Measurements from ENCODE around the gene ASTN2. TPM values are rescaled to one million over a fixed set of nuclear protein-coding genes. Genes with fewer than 3 reads are reported as not detected.

ASTN2 gene
- total RNA-seq, 4 donors from 2014 or later = 0.94 to 5.6 (median 3.7) TPM

DNA sequence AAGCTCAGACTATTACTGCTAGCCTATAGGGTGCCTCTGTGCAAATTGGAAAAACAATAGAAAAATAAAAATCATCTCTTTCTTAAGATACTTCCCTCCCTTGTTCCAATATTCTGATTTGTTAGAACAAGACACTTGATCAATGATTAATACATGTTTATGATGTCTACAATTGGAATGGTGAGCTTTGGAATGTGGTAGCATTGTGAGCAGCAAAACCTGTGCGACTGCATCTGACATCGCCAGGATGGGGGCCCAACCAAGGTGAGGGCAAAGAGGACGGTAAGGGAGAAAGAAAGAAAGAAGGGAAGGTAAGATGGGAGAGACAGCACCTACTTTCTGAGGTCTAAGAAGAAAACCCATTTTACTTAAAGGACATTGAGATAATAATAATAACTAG lies 910.8 kb downstream of the ASTN2 start:
- DNase-seq = no peak
- Histone ChIP-seq H3K27ac (no peak overlapping the region), H3K9me3 (no peaks in the 10 kb centered on the region), H3K4me1 (no peaks in the 10 kb centered on the region), H3K36me3 (no peaks in the 10 kb centered on the region), H3K27me3 (no peaks in the 10 kb centered on the region), H3K4me3 (replicated peaks in 1 of 3) (no peak overlapping the region)
- no peak for TF ChIP-seq POLR2A (IDR thresholded peaks at IDR 0.05)
- TF ChIP-seq, protein P1, sequence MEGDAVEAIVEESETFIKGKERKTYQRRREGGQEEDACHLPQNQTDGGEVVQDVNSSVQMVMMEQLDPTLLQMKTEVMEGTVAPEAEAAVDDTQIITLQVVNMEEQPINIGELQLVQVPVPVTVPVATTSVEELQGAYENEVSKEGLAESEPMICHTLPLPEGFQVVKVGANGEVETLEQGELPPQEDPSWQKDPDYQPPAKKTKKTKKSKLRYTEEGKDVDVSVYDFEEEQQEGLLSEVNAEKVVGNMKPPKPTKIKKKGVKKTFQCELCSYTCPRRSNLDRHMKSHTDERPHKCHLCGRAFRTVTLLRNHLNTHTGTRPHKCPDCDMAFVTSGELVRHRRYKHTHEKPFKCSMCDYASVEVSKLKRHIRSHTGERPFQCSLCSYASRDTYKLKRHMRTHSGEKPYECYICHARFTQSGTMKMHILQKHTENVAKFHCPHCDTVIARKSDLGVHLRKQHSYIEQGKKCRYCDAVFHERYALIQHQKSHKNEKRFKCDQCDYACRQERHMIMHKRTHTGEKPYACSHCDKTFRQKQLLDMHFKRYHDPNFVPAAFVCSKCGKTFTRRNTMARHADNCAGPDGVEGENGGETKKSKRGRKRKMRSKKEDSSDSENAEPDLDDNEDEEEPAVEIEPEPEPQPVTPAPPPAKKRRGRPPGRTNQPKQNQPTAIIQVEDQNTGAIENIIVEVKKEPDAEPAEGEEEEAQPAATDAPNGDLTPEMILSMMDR (IDR thresholded peaks at IDR 0.05) = no peak
- intact Hi-C loops (cut with DNase I) = no loop called here
- 83 to 90% methylated on average over 3 of the region's 3 CpGs for WGBS, 2 donors

DNA sequence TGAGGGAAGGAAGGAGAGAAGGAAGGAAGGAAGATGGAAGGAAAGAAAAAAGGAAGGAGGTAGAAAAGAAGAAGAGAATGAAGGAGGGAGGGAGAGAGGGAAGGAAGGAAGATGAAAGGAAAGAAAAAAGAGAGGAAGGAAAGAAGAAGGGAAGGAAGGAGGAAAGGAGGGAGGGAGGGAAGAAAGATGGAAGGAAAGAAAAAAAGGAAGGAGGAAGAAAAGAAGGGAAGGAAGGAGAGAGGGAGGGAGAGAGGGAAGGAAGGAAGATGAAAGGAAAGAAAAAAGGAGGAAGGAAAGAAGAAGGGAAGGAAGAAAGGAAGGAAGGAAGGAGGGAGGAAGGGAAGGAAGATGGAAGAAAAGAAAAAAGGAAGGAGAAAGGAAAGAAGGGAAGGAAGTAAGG lies 912.1 kb downstream of the ASTN2 start:
- intact Hi-C loops (cut with DNase I) = no loop called here
- H3K36me3 ChIP-seq = no peaks in the 10 kb centered on the region

DNA sequence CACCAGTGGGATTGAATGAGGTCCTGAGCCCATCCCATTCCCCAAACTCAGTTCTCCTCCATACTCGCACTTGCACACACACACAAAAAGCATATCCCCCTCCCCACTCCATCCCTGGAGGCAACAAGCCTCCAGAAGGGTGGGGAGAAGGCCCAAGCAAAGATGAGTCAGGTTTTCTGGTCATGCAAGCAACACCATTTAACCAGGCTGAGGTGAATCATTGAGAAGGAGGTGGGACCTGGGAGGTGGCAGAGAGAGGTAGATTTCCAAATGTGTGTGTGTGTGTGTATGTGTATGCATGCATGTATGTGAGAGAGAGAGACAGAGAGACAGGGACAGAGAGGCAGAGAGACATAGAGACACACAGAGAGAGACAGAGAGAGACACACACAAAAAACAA lies 913.0 kb downstream of the ASTN2 start:
- no peak for DNase-seq
- no peak for TF ChIP-seq POLR2A (IDR thresholded peaks at IDR 0.05)
- TF ChIP-seq, protein P1 (IDR thresholded peaks at IDR 0.05) = no peak
- Histone ChIP-seq H3K9me3 (no peaks in the 10 kb centered on the region), H3K4me3 (replicated peaks in 1 of 3) (no peak overlapping the region), H3K27ac (no peak overlapping the region), H3K27me3 (no peaks in the 10 kb centered on the region), H3K36me3 (no peaks in the 10 kb centered on the region), H3K4me1 (no peaks in the 10 kb centered on the region)
- intact Hi-C loops (cut with DNase I) = no loop called here
- WGBS, 2 donors = 70 to 90% methylated on average over 1 of the region's 1 CpG

More for the DNA sequence above, 912.1 kb downstream of the ASTN2 start:
- DNase-seq = no peak
- Histone ChIP-seq H3K27me3 (no peaks in the 10 kb centered on the region), H3K27ac (no peak overlapping the region), H3K4me3 (replicated peaks in 1 of 3) (no peak overlapping the region), H3K4me1 (no peaks in the 10 kb centered on the region), H3K9me3 (no peaks in the 10 kb centered on the region)
- TF ChIP-seq POLR2A (IDR thresholded peaks at IDR 0.05) = no peak
- TF ChIP-seq, protein P1 (IDR thresholded peaks at IDR 0.05) = no peak

DNA sequence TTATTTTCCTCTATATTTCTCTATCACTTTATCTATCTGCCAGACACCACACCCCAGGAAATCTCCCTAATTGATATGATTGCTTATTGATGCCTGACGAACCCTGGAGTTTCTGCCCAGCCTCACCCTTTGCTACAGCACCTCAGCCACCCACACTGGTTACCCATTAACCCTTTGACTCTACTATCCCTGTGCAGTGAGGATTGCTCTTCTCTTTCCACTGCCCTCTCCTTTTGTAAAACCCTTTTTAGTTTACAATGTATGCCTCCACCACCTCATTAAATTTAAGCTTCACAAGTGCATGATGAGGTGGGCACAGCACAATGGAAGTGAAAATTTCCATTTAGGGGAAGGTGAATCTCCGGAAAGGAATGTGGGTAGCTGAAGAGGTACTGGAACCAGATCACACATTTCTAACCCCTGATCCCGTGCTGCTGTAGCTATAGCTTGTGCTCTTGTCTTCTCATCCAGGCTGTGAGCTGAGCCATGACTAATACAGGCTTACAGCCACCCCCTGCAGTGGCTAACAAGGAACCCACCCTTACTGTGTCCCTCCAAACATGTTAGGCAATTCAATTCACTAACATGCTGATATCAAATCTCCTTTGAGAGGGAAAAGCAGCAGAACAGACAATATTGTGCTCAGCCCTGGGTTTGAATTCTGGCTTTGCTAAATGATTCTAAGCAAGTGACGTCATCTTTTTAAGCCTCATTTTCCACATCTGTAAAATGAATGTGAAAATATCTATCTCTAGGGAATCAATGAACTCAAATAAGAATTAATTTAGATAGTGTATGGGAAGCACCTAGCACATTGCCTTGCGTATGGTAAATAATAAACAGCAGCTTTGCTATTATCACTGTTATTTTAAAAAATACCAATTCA lies 914.6 kb downstream of the ASTN2 start:
- no peak overlapping the region for H3K4me3 ChIP-seq (replicated peaks in 1 of 3)
- TF ChIP-seq, protein P1 (IDR thresholded peaks at IDR 0.05) = no peak
- no peak for TF ChIP-seq POLR2A (IDR thresholded peaks at IDR 0.05)
- no peak for DNase-seq
- H3K27ac ChIP-seq = no peak overlapping the region
- no peaks in the 10 kb centered on the region for H3K9me3 ChIP-seq
- no peaks in the 10 kb centered on the region for H3K27me3 ChIP-seq
- no peaks in the 10 kb centered on the region for H3K4me1 ChIP-seq
- WGBS, 2 donors = 61 to 68% methylated on average over 5 of the region's 5 CpGs
- H3K36me3 ChIP-seq = no peaks in the 10 kb centered on the region
- intact Hi-C loops (cut with DNase I) = loop anchor here (10.0 kb wide), 1 partner anchor 335 kb away; no protein-coding TSS in a partner anchor

DNA sequence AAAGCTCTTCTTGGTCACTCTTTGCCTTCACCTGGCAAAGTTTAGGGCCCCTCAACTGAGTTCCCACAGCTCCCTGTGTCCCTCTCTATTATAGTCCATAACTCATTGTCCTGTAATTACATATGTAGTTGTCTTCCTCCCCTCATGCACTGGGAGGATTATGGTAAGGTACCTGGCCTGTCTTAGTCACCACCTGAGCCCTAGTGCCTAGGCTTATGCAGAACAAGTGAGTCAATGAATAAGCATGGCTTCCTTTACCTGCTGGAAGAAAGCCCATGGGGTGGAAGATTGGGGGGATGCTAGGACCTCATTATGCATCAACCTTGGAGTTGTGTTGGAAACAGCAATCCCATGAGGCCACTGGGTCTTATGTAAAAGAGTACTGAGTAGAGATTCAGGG lies 915.4 kb downstream of the ASTN2 start:
- H3K4me1 ChIP-seq = no peaks in the 10 kb centered on the region
- intact Hi-C loops (cut with DNase I) = loop anchor here (10.0 kb wide), 1 partner anchor 335 kb away; no protein-coding TSS in a partner anchor
- no peaks in the 10 kb centered on the region for H3K36me3 ChIP-seq
- H3K9me3 ChIP-seq = no peaks in the 10 kb centered on the region
- DNase-seq = no peak
- no peak overlapping the region for H3K27ac ChIP-seq
- no peaks in the 10 kb centered on the region for H3K27me3 ChIP-seq
- TF ChIP-seq POLR2A (IDR thresholded peaks at IDR 0.05) = no peak
- TF ChIP-seq, protein P1 (IDR thresholded peaks at IDR 0.05) = no peak
- no peak overlapping the region for H3K4me3 ChIP-seq (replicated peaks in 1 of 3)

Measured in thyroid gland (tissue), 4 donors.